H9 (cell line): ENCODE results near the gene ATP7B. TPM values are rescaled to one million over a fixed set of nuclear protein-coding genes. Genes with fewer than 3 reads are reported as not detected.

Experiments
- DNase-seq: peaks from one replicate; pipeline ENCODE4 v3.0.0-alpha.2; 2017
- H2AFZ ChIP-seq: one replicate; pipeline ENCODE4 v1.6.1; 2013; ENCODE audit warnings: mild to moderate bottlenecking, low read length, control low read depth, moderate library complexity
- H2AK5ac ChIP-seq: 2 replicates; pipeline ENCODE4 v1.6.1; 2013; ENCODE audit warnings: low read length, control low read depth, mixed read lengths; ENCODE audit not compliant: insufficient read length
- H2BK120ac ChIP-seq: one replicate; pipeline ENCODE4 v1.6.1; 2013; ENCODE audit warnings: low read depth, mild to moderate bottlenecking, low read length, control low read depth, inconsistent platforms; ENCODE audit not compliant: poor library complexity, severe bottlenecking
- H2BK12ac ChIP-seq: 2 replicates; pipeline ENCODE4 v1.6.1; 2013; ENCODE audit warnings: low read length, control low read depth, mixed read lengths, low read depth; ENCODE audit not compliant: insufficient read length
- H2BK15ac ChIP-seq: 2 replicates; pipeline ENCODE4 v1.6.1; 2013; ENCODE audit warnings: low read depth, low read length, control low read depth
- H2BK20ac ChIP-seq: one replicate; pipeline ENCODE4 v1.6.1; 2013; ENCODE audit warnings: low read depth, mild to moderate bottlenecking, low read length, control low read depth, inconsistent platforms; ENCODE audit not compliant: poor library complexity, severe bottlenecking
- H2BK5ac ChIP-seq: 2 replicates; pipeline ENCODE4 v1.6.1; 2013; ENCODE audit warnings: low read length, control low read depth, mixed read lengths; ENCODE audit not compliant: insufficient read length
- H3K14ac ChIP-seq: 2 replicates; pipeline ENCODE4 v1.6.1; 2013; ENCODE audit warnings: low read length, control low read depth; ENCODE audit not compliant: insufficient read depth
- H3K18ac ChIP-seq: 2 replicates; pipeline ENCODE4 v1.6.1; 2013; ENCODE audit warnings: low read depth, mild to moderate bottlenecking, mixed read lengths, low read length, control low read depth; ENCODE audit not compliant: insufficient read length
- H3K23ac ChIP-seq: 2 replicates; pipeline ENCODE4 v1.6.1; 2013; ENCODE audit warnings: low read length, control low read depth, mixed read lengths, low read depth; ENCODE audit not compliant: insufficient read length
- H3K23me2 ChIP-seq: 2 replicates; pipeline ENCODE4 v1.6.1; 2013; ENCODE audit warnings: low read depth, mild to moderate bottlenecking, mixed read lengths, low read length, control low read depth; ENCODE audit not compliant: insufficient read length, poor library complexity, severe bottlenecking
- H3K27ac ChIP-seq: 2 replicates; pipeline ENCODE4 v1.5.1; 2013; ENCODE audit warnings: low read length, control low read depth, mixed read lengths, low read depth; ENCODE audit not compliant: insufficient read length
- H3K27me3 ChIP-seq: 2 replicates; pipeline ENCODE4 v1.6.1; 2013; ENCODE audit warnings: low read length, control low read depth, inconsistent platforms; ENCODE audit not compliant: insufficient read depth
- H3K4ac ChIP-seq: 2 replicates; pipeline ENCODE4 v1.6.1; 2013; ENCODE audit warnings: low read depth, mild to moderate bottlenecking, control low read depth, inconsistent platforms, low read length, moderate library complexity
- H3K4me1 ChIP-seq: 2 replicates; pipeline ENCODE4 v1.6.1; 2013; ENCODE audit warnings: low read length, control low read depth, inconsistent platforms; ENCODE audit not compliant: insufficient read depth
- H3K4me2 ChIP-seq: 2 replicates; pipeline ENCODE4 v1.6.1; 2013; ENCODE audit warnings: low read length, control low read depth, mixed read lengths; ENCODE audit not compliant: insufficient read length, insufficient read depth
- H3K56ac ChIP-seq: 2 replicates; pipeline ENCODE4 v1.6.1; 2013; ENCODE audit warnings: low read depth, mild to moderate bottlenecking, mixed read lengths, low read length, control low read depth; ENCODE audit not compliant: insufficient read length
- H3K79me1 ChIP-seq: 2 replicates; pipeline ENCODE4 v1.6.1; 2013; ENCODE audit warnings: low read depth, mild to moderate bottlenecking, moderate library complexity, low read length, control low read depth, inconsistent platforms; ENCODE audit not compliant: insufficient read depth, poor library complexity, severe bottlenecking
- H3K79me2 ChIP-seq: 2 replicates; pipeline ENCODE4 v1.6.1; 2013; ENCODE audit warnings: low read length, control low read depth, inconsistent platforms; ENCODE audit not compliant: insufficient read depth
- H3K9ac ChIP-seq: 2 replicates; pipeline ENCODE4 v1.6.1; 2013; ENCODE audit warnings: low read length, control low read depth, mixed read lengths; ENCODE audit not compliant: insufficient read length; ENCODE audit errors: extremely low read depth
- H3K9me3 ChIP-seq: one replicate; pipeline ENCODE4 v1.6.1; 2013; ENCODE audit warnings: low read depth, low read length, inconsistent platforms; ENCODE audit not compliant: control insufficient read depth
- H3T11ph ChIP-seq: one replicate; pipeline ENCODE4 v1.6.1; 2013; ENCODE audit warnings: mild to moderate bottlenecking, low read length, control low read depth, inconsistent platforms
- H4K20me1 ChIP-seq: one replicate; pipeline ENCODE4 v1.6.1; 2013; ENCODE audit not compliant: control insufficient read depth, insufficient read length, insufficient read depth
- H4K5ac ChIP-seq: 2 replicates; pipeline ENCODE4 v1.6.1; 2013; ENCODE audit warnings: low read depth, mild to moderate bottlenecking, mixed read lengths, low read length, control low read depth; ENCODE audit not compliant: insufficient read length
- H4K8ac ChIP-seq: replicated peaks from 2 replicates; pipeline ENCODE4 v1.6.1; 2013; ENCODE audit warnings: low read length, control low read depth, mixed read lengths, low read depth; ENCODE audit not compliant: insufficient read length
- H4K91ac ChIP-seq: 2 replicates; pipeline ENCODE4 v1.6.1; 2013; ENCODE audit warnings: low read depth, mild to moderate bottlenecking, moderate library complexity, mixed read lengths, low read length, control low read depth; ENCODE audit not compliant: insufficient read length
- H3K27ac Mint-ChIP-seq, 3 experiments: 2 replicates in 2 of 3; 3 replicates in 1 of 3; pipeline ENCODE4 v1.8.0; 2020 to 2021; ENCODE audit warnings: mixed read lengths in 3 of 3, mild to moderate bottlenecking in 1 of 3, moderate library complexity in 1 of 3
- H3K27me3 Mint-ChIP-seq: 2 replicates; pipeline ENCODE4 v1.8.0; 2021; ENCODE audit warnings: low read depth, mild to moderate bottlenecking, moderate library complexity, mixed read lengths
- H3K36me3 Mint-ChIP-seq, 3 experiments: 2 replicates in 2 of 3; 3 replicates in 1 of 3; pipeline ENCODE4 v1.8.0; 2020 to 2021; ENCODE audit warnings: low read depth in 3 of 3, mixed read lengths in 3 of 3; ENCODE audit not compliant: insufficient read depth in 1 of 3
- H3K4me1 Mint-ChIP-seq, 2 experiments: 2 replicates each; pipeline ENCODE4 v1.8.0; 2020; ENCODE audit warnings: mixed read lengths in 2 of 2
- H3K4me3 Mint-ChIP-seq, 2 experiments: 2 replicates in 1 of 2; 3 replicates in 1 of 2; pipeline ENCODE4 v1.8.0; 2020 to 2021; ENCODE audit warnings: mild to moderate bottlenecking in 2 of 2, mixed read lengths in 2 of 2, moderate library complexity in 1 of 2
- H3K9me3 Mint-ChIP-seq, 2 experiments: 2 replicates in 1 of 2; 3 replicates in 1 of 2; pipeline ENCODE4 v1.8.0; 2020; ENCODE audit warnings: mild to moderate bottlenecking in 2 of 2, mixed read lengths in 2 of 2, moderate library complexity in 1 of 2
- WGBS: extraction: QIAGEN DNeasy Blood & Tissue Kit; methylation state at CpG from one replicate; pipeline ENCODE4 v1.1.7; 2013; ENCODE audit warnings: missing lambda C conversion rate, low lambda C conversion rate, mixed read lengths; ENCODE audit not compliant: insufficient read length; ENCODE audit errors: extremely low coverage; 5-methylcytosine and 5-hydroxymethylcytosine counted together
- total RNA-seq: library from RNA; stranded (reverse); gene quantifications from 2 replicates; pipeline ENCODE4 v1.2.1, GENCODE V29; 2021
- TF ChIP-seq, protein P1 (sequence below): fragments of 200-600 bp; sonication (generic); conservative IDR thresholded peaks from 3 replicates; pipeline ENCODE4 v1.8.0; 2021; ENCODE audit warnings: antibody characterized with exemption, mild to moderate bottlenecking

Gene ATP7B
- total RNA-seq, 1 experiment from 2014 or later: 5.8 TPM

DNA sequence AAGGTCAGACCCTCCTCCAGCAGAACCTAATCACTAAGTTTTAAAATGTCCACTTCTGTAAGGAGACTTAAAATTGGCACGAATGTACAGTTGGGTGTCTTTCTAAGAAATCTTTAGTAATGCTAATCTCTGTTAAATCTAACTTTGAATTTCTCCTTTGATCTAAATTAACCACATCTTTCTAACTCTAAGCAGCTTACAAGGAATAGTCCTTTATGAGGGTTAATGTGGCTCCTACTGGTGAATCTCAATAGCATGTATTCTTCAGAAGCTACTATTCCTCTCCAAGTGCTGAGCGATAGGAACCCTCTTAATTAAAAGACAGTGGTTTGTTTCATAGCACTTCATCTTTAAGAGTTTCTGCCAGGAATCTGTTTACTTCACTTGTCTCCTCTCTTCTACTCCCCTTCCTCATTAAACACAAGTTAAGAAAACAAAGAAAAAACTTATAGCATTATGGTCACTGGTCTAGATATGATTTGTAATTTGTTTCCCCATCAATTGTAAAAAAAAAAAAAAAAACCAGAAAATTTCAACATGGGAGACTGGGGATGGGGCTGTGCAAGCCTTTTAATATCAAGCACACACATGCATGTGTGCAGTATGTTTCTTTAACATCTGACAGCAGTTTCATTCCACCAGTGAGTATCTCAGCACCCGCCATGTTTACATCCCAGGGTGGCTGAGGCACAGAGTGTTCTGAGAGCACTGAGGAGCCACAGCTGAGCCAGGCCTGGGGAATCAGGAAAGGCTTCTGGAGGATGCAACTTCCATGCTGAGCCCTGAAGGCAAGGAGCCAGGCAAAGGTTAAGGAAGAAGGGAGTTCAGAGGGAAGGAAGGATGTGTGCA is 57.7 kb downstream of the ATP7B start:
- H4K20me1 ChIP-seq: no peaks in the 10 kb centered on the region
- H2BK5ac ChIP-seq: no peak overlapping the region
- no peak overlapping the region for H2BK12ac ChIP-seq
- no peak overlapping the region for H4K8ac ChIP-seq
- no peaks in the 10 kb centered on the region for H3K23me2 ChIP-seq
- H2BK15ac ChIP-seq: no peak overlapping the region
- no peak overlapping the region for H3K23ac ChIP-seq
- no peak overlapping the region for H3K9ac ChIP-seq
- no CpG with 5 or more reads among the region's 3 CpGs for WGBS
- H3K4me2 ChIP-seq: no peak overlapping the region
- H3T11ph ChIP-seq: no peak overlapping the region
- no peak overlapping the region; a peak in 1 of 7 replicates for H3K27ac Mint-ChIP-seq
- peaks cover 0 to 3% (median 0%) of the 10 kb centered on the region in 3 experiments; a peak in 1 of 7 replicates for H3K36me3 Mint-ChIP-seq
- no peaks in the 10 kb centered on the region for H3K9me3 ChIP-seq
- H3K4me3 Mint-ChIP-seq: no peak overlapping the region
- no peaks in the 10 kb centered on the region for H3K4me1 ChIP-seq
- no peak overlapping the region for H2AFZ ChIP-seq
- peaks cover 0 to 3% of the 10 kb centered on the region in 2 experiments; a peak in 2 of 4 replicates for H3K4me1 Mint-ChIP-seq
- TF ChIP-seq, protein P1, sequence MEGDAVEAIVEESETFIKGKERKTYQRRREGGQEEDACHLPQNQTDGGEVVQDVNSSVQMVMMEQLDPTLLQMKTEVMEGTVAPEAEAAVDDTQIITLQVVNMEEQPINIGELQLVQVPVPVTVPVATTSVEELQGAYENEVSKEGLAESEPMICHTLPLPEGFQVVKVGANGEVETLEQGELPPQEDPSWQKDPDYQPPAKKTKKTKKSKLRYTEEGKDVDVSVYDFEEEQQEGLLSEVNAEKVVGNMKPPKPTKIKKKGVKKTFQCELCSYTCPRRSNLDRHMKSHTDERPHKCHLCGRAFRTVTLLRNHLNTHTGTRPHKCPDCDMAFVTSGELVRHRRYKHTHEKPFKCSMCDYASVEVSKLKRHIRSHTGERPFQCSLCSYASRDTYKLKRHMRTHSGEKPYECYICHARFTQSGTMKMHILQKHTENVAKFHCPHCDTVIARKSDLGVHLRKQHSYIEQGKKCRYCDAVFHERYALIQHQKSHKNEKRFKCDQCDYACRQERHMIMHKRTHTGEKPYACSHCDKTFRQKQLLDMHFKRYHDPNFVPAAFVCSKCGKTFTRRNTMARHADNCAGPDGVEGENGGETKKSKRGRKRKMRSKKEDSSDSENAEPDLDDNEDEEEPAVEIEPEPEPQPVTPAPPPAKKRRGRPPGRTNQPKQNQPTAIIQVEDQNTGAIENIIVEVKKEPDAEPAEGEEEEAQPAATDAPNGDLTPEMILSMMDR: no peak
- no peaks in the 10 kb centered on the region for H3K79me1 ChIP-seq
- H2AK5ac ChIP-seq: no peak overlapping the region
- H3K27me3 ChIP-seq: no peaks in the 10 kb centered on the region
- no peak overlapping the region for H4K5ac ChIP-seq
- H3K14ac ChIP-seq: no peak overlapping the region
- no peak overlapping the region for H3K4ac ChIP-seq
- no peaks in the 10 kb centered on the region for H3K27me3 Mint-ChIP-seq
- no peak overlapping the region for H3K27ac ChIP-seq
- H2BK20ac ChIP-seq: no peak overlapping the region
- no peak overlapping the region for H3K56ac ChIP-seq
- no peak for DNase-seq
- no peaks in the 10 kb centered on the region for H3K79me2 ChIP-seq
- no peak overlapping the region for H3K18ac ChIP-seq
- H2BK120ac ChIP-seq: no peak overlapping the region
- H4K91ac ChIP-seq: no peak overlapping the region
- H3K9me3 Mint-ChIP-seq: no peaks in the 10 kb centered on the region; a peak in 1 of 5 replicates
